Stimulated activated CD4-positive, alpha-beta T cell treated with anti-CD3 and anti-CD28 coated beads, Interleukin-4, amount 100 ng/mL, for 48 hours (primary cell): Measurements from ENCODE around the gene CEP83.
A peak's percentile ranks its signal among the peaks of the same experiment; 100 is the strongest.

ENCODE experiments used
- DNase-seq, 2 donors: peaks; one replicate each; pipeline ENCODE4 v3.0.0-alpha.2; 2020; ENCODE audit warnings: low read depth in 2 of 2

Gene CEP83

GRCh38 chr12:94269316-94269999 lies 190.2 kb downstream of the CEP83 start:
- DNase-seq = no peak

- no peak for DNase-seq
These were observed 191.7 kb downstream of the CEP83 start for GRCh38 chr12:94267921-94268471.

- no peak for DNase-seq
These were observed 192.2 kb downstream of the CEP83 start for GRCh38 chr12:94267537-94267872.

- no peak for DNase-seq
These were observed 192.7 kb downstream of the CEP83 start for GRCh38 chr12:94266796-94267536.

GRCh38 chr12:94265966-94266745 lies 193.5 kb downstream of the CEP83 start:
- DNase-seq = no peak

- no peak for DNase-seq
These were observed 194.1 kb downstream of the CEP83 start for GRCh38 chr12:94265539-94265938.

GRCh38 chr12:94264736-94265485 lies 194.8 kb downstream of the CEP83 start:
- no peak for DNase-seq

- no peak for DNase-seq
These were observed 195.6 kb downstream of the CEP83 start for GRCh38 chr12:94263905-94264561.

GRCh38 chr12:94263011-94263811 lies 196.5 kb downstream of the CEP83 start:
- peak; percentile 48 to 69 for DNase-seq

GRCh38 chr12:94262228-94263010 lies 197.2 kb downstream of the CEP83 start:
- DNase-seq = peak; percentile 58 to 65

GRCh38 chr12:94261786-94262185 lies 197.9 kb downstream of the CEP83 start:
- no peak for DNase-seq

- DNase-seq = no peak
These were observed 198.5 kb downstream of the CEP83 start for GRCh38 chr12:94261119-94261518.

GRCh38 chr12:94260717-94261116 lies 198.9 kb downstream of the CEP83 start:
- no peak for DNase-seq

- DNase-seq = no peak
These were observed 199.7 kb downstream of the CEP83 start for GRCh38 chr12:94260017-94260416.

GRCh38 chr12:94258593-94258992 lies 201.1 kb downstream of the CEP83 start:
- no peak for DNase-seq
